Measurements from ENCODE around the gene ZNF716.
"Not testable (repeated sequence)": the region's sequence is repeated elsewhere in the genome, so short reads cannot be mapped to it uniquely, and the experiment has no call there.

Gene ZNF716

DNA sequence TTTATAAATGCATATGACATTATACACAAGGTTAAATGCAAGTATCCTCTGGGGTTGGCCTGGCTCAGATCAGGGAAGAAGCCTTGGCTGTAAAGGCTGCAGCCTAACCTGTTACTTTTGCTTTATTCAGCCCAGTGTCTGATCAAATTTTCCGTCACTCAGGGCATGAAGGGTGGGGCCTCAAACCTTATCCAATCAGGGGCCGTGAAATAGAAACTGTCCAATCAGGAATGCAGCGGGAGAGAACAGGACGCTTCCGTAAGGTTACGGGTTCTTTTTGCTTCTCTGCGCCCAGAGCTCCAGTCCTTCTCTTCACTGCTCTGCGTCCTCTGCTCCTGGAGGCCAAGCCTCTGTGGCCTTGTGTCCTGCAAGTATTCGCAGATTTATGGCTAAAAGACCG, at the start of gene ZNF716:
Gene ZNF716 (plus strand): TSS at position 274 of the 400 bp plus-strand sequence. CDS start 112 bp downstream, at position 386.
- DNase-seq = no peak

- no peak for DNase-seq
Observed at GRCh38 chr7:57400531-57401155, 49.3 kb upstream of the ZNF716 start.

- not testable (repeated sequence) for DNase-seq
Observed at GRCh38 chr7:57403051-57403450, 46.9 kb upstream of the ZNF716 start.

DNA sequence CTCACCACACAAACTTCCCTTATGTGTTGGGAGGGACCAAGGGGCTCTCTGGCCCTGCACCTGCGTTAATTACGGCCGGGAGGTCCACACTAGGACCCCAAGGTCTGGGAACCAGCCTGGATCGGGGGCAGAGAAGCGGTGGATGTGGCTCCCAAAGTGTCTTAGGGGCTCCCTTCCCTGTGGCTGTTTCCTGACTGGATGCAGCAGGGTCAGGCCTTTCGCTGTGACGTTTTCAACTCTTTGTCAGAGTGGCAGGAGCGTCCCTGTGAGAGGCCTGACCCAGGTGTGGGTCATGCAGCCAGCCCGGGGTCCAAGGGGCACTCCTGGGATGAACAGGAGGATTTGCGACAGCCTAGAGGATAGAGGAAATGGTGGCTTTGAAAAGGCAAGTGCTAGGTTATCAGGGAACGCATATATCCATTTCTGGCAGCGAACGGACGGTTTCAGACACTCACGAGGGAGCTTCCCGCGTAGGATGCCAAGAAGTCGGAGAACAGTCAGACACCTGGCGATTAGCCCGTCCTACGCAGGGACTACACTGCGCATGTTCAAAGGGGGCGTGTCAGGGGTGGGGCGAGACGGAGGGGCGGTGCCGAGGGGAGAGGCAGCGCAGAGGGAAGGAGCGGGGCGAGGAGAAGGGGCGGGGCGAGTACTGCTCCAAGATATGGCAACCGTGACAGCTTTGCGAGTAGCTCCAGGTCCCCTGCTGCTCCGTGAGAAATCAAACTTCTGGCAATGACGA, 46.2 kb upstream of the ZNF716 start:
- no peak for DNase-seq

GRCh38 chr7:57404343-57404966, 45.5 kb upstream of the ZNF716 start:
- no peak for DNase-seq

DNA sequence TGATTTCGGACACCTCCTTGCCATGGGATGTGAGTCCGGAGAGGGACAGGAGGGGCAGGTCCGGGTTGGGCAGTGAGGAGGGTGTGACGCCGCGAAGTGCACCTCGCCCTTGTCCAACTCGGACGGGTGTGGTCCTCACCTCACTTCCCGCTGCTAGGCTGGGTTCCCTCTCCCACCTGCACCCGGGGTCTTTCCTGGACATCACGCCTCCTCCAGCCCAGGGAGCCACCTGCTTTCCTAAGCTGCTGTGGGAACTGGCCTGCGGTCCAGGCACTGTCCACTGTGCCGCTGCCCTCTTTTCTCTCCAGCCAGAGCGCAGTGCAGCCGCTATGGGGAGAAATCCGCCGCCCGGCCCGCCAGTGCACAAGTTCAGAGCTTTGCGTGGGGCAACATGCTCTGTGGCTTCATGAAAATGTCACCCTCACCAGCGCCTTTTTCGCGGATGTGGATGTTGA, 45.0 kb upstream of the ZNF716 start:
- no peak for DNase-seq

GRCh38 chr7:57407125-57407524, 42.9 kb upstream of the ZNF716 start:
- DNase-seq = no peak

DNA sequence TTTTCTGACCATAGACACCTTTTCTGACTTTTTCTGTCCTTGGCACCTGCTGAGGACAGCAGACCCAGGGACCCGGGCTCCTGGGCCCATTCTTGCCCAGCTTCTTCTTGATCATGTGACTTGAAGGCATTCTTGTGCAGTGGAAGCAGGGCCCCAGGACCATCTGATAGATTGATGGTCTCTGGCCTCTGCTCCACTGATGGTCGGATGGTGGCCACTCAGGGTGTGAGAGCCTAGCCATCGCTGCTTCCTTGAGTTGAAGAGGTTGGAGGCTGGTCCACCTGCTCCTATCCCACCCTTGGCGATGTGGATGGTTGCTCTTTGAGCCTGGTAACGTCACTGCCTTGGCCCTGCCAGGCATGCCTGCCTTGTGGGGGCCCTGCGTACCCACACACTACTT, 37.8 kb upstream of the ZNF716 start:
- no peak for DNase-seq

GRCh38 chr7:57412618-57413017, 37.4 kb upstream of the ZNF716 start:
- no peak for DNase-seq

GRCh38 chr7:57413529-57414398, 36.2 kb upstream of the ZNF716 start:
- DNase-seq = no peak

- DNase-seq = no peak
Observed at GRCh38 chr7:57414415-57414814, 35.6 kb upstream of the ZNF716 start.

- DNase-seq = no peak
Observed at GRCh38 chr7:57414852-57415251, 35.1 kb upstream of the ZNF716 start.

GRCh38 chr7:57415326-57415725, 34.7 kb upstream of the ZNF716 start:
- no peak for DNase-seq

- DNase-seq = no peak
Observed at GRCh38 chr7:57415730-57416129, 34.2 kb upstream of the ZNF716 start.

DNA sequence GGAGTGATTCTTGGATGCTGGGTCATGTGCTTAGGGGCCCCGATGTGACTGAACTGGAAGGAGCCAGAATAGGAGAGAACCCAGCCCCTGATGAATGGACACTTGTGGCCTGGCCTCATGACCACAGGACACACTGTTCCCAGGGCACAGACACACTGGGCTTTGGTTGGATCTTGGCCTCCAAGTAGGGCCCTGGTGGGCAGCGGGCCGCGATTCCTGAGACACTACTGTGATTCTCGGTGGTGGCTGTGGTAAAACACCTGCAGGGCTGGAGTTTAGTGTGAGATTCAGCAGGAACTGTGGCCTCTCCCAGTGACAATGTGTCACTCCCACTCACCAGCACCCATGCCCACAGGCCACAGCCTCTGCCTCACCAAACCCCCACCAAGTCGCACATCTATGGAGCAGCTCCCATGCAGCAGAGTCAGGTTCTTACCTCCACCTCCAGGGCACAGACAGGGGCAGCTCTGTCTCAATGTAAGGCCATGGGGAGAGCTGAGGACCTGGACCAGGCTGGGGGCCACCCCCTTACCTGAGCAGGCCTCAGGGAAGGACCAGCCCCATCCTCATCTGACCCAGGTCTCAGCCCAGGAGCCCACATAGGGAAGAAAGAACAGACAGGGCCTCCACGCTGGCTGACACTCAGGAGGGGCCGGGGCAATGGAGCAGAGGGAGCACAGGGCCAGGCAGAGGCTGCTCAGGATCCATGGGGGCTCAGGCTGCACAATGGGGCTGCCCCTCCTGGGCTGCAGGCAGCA, 33.2 kb upstream of the ZNF716 start:
- no peak for DNase-seq

- DNase-seq = no peak
Observed at GRCh38 chr7:57417736-57418135, 32.2 kb upstream of the ZNF716 start.

DNA sequence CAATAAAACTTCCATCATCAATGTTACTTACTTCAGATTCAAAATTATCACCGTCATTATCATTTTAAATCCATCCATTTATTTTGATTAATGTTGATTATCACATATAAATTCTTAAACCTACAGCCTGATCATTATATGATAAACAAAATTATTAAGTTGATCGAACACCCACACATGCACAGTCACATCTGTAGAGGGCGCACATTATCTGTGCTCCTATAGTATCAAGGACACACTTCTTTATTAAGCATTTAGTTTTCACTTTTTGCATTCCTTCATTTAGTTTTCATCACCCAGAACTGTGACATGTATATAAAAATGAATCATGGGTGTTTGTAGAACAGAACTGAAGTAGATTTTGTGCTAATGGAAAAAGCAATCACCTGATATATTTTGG, 26.2 kb upstream of the ZNF716 start:
- DNase-seq = no peak

DNA sequence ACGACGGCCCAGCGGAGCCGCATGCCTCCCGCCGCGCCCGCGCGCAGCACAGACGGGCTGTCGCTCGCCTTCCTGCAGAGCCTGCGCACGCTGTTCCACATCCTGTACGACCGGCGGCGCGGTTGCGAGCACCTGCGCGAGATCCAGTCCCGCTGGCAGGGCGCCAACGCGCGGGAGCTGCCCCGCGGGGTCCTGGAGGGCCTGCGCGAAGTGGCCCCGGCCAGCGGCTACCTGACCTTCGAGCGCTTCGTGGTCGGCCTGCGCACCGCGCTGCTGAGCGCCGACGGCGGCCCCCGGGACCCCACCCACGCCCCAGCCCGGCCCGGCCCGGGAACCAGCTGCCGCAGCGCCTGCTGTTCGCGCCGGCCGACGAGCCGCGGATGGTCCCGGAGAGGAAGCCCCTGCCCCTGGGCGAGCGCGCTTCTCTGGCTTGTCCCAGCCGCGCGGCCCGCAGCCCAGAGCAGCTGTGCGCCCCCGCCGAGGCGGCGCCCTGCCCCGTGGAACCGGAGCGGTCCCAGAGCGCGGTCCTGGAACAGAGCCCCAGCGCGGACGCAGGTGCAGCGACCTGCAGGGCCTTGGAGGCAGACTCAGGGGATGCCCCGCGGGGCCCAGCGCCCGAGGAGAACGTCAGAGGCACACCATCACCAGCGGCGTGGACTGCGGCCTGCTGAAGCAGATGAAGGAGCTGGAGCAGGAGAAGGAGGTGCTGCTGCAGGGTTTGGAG, 25.3 kb upstream of the ZNF716 start:
- DNase-seq = no peak

GRCh38 chr7:57425239-57425944, 24.6 kb upstream of the ZNF716 start:
- no peak for DNase-seq

DNA sequence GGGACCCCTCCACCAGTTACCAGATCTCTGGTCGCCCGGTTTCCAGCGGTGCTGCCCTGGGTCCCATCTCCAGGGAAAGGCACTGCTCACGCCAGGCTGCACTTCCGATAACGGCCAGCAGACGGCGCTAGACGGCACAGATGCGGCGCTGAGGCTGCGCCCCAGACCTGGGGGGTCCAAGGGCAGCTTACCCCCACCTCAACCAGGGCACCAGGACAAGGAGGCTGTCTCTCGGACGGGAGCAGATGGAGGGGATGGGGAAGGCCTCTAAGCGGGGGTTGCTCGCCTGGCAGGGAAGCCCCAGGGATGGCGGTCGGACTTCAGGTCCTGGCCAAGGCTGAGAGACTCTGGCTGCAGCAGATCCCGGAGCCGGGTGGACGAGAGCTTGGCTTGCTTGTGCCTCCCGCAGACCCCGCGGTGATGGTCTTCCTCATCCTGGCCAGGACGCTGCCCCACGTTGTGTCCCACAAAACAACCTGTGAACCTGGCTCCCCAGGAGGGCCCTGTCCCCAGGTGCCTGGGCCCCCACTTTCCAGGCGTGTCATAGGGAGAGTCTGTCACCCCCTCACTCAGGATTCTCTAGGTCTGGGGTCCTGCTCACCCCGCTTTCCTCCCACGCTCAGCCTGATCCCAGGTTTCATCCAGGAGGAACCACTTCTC, 23.9 kb upstream of the ZNF716 start:
- no peak for DNase-seq

All from stimulated activated naive CD4-positive, alpha-beta T cell (primary cell).